Effector memory CD8-positive, alpha-beta T cell (primary cell): ENCODE results near the gene CLCN2.
A peak's percentile ranks its signal among the peaks of the same experiment; 100 is the strongest.

Source experiments
- ATAC-seq: fragments of 150-1000 bp; cut with Tn5 transposase; replicated peaks from 2 replicates; pipeline ENCODE4 v1.10.0; 2021; ENCODE audit warnings: mild to moderate bottlenecking, moderate library complexity
- DNase-seq, 3 experiments: peaks; one replicate each; pipeline ENCODE4 v3.0.0; 2021
- H3K27ac Mint-ChIP-seq, 2 donors: one replicate each; pipeline ENCODE4 v1.8.0; 2022; ENCODE audit warnings: mild to moderate bottlenecking in 2 of 2, mixed read lengths in 2 of 2, moderate library complexity in 2 of 2
- H3K27me3 Mint-ChIP-seq, 2 donors: one replicate each; pipeline ENCODE4 v1.8.0; 2022; ENCODE audit warnings: mixed read lengths in 2 of 2
- H3K36me3 Mint-ChIP-seq: one replicate; pipeline ENCODE4 v1.8.0; 2022; ENCODE audit warnings: mild to moderate bottlenecking, moderate library complexity, mixed read lengths; ENCODE audit not compliant: insufficient read depth
- H3K4me1 Mint-ChIP-seq, 2 donors: one replicate each; pipeline ENCODE4 v1.8.0; 2022; ENCODE audit warnings: low read depth in 2 of 2, mixed read lengths in 2 of 2
- H3K4me3 Mint-ChIP-seq, 2 donors: one replicate each; pipeline ENCODE4 v1.8.0; 2022; ENCODE audit warnings: mild to moderate bottlenecking in 2 of 2, mixed read lengths in 2 of 2, moderate library complexity in 2 of 2
- H3K9me3 Mint-ChIP-seq, 2 donors: one replicate each; pipeline ENCODE4 v1.8.0; 2022; ENCODE audit warnings: mixed read lengths in 2 of 2

CLCN2 gene

GRCh38 chr3:184386047-184386806, 24.8 kb upstream of the CLCN2 start:
- DNase-seq = no peak
- Mint-ChIP-seq H3K36me3 (no peaks in the 10 kb centered on the region), H3K4me3 (no peak overlapping the region), H3K27ac (no peak overlapping the region), H3K27me3 (peaks cover 64 to 100% of the 10 kb centered on the region in 2 donors), H3K9me3 (no peaks in the 10 kb centered on the region), H3K4me1 (peaks cover 1 to 2% of the 10 kb centered on the region in 2 donors)
- ATAC-seq = no peak

DNA sequence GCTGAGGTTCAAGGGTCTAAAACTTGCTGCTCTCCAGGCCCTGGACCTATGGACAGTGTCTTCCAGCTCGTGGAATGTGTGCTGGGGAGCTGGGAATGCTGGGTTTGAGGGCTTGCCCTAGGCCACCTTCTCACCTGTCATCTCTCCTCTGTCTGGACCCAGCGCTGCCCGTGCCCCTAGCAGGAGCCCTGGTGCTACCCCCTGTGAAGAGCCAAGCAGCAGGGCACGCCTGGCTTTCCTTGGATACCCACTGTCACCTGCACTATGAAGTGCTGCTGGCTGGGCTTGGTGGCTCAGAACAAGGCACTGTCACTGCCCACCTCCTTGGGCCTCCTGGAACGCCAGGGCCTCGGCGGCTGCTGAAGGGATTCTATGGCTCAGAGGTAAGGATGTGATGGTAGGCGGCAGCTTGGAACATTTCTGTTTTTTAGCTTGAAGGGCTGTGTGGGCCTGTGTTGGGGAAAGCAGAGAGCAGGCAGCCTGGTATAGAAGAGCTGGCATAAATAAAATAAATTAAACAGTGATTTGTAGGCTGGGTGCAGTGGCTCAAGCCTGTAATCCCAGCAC, 23.5 kb upstream of the CLCN2 start:
- H3K27ac Mint-ChIP-seq = no peak overlapping the region
- ATAC-seq (no peak), DNase-seq (no peak)
- no peak overlapping the region for H3K4me3 Mint-ChIP-seq
- H3K4me1 Mint-ChIP-seq = peaks cover 6% of the 10 kb centered on the region in 2 donors
- H3K36me3 Mint-ChIP-seq = peaks cover 2% of the 10 kb centered on the region
- H3K27me3 Mint-ChIP-seq = peaks cover 64 to 95% of the 10 kb centered on the region in 2 donors
- no peaks in the 10 kb centered on the region for H3K9me3 Mint-ChIP-seq

DNA sequence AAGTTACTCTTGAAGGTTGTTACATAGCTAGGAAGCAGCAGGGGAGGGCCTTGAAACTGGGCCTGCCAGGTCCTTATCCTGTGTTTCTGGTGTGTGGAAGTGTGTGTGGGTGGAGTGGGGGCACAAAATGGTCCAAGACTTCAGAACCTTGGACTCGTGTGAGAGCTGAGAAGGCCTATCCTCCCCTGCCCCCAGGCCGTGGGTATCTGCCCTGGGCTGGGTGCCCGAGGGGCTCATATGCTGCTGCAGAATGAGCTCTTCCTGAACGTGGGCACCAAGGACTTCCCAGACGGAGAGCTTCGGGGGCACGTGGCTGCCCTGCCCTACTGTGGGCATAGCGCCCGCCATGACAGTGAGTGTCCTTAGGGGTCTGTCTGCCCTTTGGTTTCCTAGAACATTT, 22.9 kb upstream of the CLCN2 start:
- no peak for ATAC-seq
- peaks cover 2% of the 10 kb centered on the region for H3K36me3 Mint-ChIP-seq

DNA sequence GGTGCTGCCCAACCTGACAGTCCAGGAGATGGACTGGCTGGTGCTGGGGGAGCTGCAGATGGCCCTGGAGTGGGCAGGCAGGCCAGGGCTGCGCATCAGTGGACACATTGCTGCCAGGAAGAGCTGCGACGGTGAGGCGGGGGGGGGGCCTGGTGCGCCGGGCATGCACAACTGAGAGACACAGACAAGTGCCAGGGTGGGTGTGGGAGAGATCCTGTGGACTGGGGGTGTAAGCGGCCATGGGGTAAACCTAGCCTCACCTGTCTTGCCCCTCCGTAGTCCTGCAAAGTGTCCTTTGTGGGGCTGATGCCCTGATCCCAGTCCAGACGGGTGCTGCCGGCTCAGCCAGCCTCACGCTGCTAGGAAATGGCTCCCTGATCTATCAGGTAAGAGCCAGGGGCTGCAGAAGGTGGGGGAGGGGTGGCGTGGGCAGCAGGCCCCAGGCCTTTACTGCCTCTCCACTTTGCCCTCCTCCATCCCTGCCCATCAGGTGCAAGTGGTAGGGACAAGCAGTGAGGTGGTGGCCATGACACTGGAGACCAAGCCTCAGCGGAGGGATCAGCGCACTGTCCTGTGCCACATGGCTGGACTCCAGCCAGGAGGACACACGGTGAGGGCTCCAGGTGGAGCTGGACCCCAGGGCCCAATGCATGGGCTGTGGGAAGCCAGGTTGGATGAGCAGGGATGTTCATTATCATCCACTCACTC, 21.8 kb upstream of the CLCN2 start:
- DNase-seq (no peak), ATAC-seq (no peak)
- H3K4me3 Mint-ChIP-seq = no peak overlapping the region
- peaks cover 9 to 11% of the 10 kb centered on the region in 2 donors for H3K4me1 Mint-ChIP-seq
- peaks cover 64 to 93% of the 10 kb centered on the region in 2 donors for H3K27me3 Mint-ChIP-seq
- no peaks in the 10 kb centered on the region for H3K9me3 Mint-ChIP-seq
- H3K27ac Mint-ChIP-seq = no peak overlapping the region
- peaks cover 2% of the 10 kb centered on the region for H3K36me3 Mint-ChIP-seq

More for the DNA sequence above, 22.9 kb upstream of the CLCN2 start:
- peaks cover 6% of the 10 kb centered on the region in 2 donors for H3K4me1 Mint-ChIP-seq
- H3K27ac Mint-ChIP-seq = no peak overlapping the region
- no peak overlapping the region for H3K4me3 Mint-ChIP-seq
- DNase-seq = no peak
- H3K27me3 Mint-ChIP-seq = peaks cover 60 to 93% of the 10 kb centered on the region in 2 donors
- H3K9me3 Mint-ChIP-seq = no peaks in the 10 kb centered on the region

DNA sequence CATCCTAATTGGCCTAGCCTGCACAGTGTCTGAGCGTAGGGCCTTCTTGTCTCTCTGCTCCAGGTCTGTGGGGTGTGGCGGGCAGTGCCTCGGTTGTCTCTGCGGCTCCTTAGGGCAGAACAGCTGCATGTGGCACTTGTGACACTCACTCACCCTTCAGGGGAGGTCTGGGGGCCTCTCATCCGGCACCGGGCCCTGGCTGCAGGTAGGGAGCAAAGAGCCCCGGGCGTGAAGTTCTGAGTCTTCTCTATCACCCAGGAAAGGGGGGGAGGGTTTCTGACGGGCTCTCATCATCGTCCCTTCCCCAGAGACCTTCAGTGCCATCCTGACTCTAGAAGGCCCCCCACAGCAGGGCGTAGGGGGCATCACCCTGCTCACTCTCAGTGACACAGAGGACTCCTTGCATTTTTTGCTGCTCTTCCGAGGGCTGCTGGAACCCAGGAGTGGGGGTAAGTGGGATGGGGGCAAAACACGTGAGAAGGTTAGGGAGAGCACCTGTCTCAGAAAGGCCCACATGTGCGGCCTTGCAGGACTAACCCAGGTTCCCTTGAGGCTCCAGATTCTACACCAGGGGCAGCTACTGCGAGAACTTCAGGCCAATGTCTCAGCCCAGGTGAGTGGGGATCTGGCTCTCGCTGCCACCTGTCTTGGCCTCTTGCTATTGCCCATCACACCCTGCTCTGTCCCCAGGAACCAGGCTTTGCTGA, 21.1 kb upstream of the CLCN2 start:
- Mint-ChIP-seq H3K27me3 (peaks cover 68 to 93% of the 10 kb centered on the region in 2 donors), H3K4me1 (peaks cover 9 to 14% of the 10 kb centered on the region in 2 donors), H3K36me3 (peaks cover 2% of the 10 kb centered on the region), H3K4me3 (no peak overlapping the region), H3K27ac (no peak overlapping the region), H3K9me3 (no peaks in the 10 kb centered on the region)
- ATAC-seq (no peak), DNase-seq (no peak)

GRCh38 chr3:184381261-184382224, 20.1 kb upstream of the CLCN2 start:
- Mint-ChIP-seq H3K4me1 (peaks cover 9 to 14% of the 10 kb centered on the region in 2 donors), H3K9me3 (no peaks in the 10 kb centered on the region), H3K27me3 (peaks cover 77 to 93% of the 10 kb centered on the region in 2 donors), H3K4me3 (peak overlapping the region; percentile 60 to 62), H3K36me3 (peaks cover 2% of the 10 kb centered on the region), H3K27ac (no peak overlapping the region)
- ATAC-seq = peak; percentile 35
- no peak for DNase-seq

DNA sequence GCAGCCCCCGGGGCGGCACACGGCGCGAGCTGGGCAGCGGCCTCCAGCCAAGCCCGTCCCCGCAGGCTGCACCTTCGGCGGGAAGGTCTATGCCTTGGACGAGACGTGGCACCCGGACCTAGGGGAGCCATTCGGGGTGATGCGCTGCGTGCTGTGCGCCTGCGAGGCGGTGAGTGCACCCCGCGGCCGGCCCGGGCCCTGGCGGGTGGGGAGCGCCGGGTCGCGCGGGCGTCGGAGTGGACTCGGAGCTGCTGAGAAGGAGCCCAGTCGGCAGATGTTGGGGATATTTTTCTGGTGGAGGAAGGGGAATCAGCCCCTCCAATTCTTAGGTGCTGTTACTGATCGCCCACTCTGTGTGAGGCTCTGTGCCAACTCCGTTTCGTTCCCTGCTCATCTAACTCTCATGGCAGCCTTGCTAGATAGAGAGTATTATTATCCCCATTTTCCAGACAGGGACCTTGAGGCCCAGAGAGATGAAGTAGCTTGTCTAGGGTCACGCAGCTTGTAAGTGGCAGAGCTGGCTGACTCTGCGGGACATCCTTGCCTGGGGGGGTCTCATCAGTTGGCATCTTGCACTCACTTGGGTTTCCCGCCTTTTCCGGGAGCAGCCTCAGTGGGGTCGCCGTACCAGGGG, 19.3 kb upstream of the CLCN2 start:
- Mint-ChIP-seq H3K27ac (no peak overlapping the region), H3K36me3 (peaks cover 2% of the 10 kb centered on the region), H3K4me3 (peak overlapping the region; percentile 60 to 62), H3K4me1 (peaks cover 9 to 14% of the 10 kb centered on the region in 2 donors), H3K9me3 (no peaks in the 10 kb centered on the region), H3K27me3 (peaks cover 81 to 93% of the 10 kb centered on the region in 2 donors)
- DNase-seq (peak in 1 of 3 experiments; percentile 13), ATAC-seq (peak; percentile 58)

DNA sequence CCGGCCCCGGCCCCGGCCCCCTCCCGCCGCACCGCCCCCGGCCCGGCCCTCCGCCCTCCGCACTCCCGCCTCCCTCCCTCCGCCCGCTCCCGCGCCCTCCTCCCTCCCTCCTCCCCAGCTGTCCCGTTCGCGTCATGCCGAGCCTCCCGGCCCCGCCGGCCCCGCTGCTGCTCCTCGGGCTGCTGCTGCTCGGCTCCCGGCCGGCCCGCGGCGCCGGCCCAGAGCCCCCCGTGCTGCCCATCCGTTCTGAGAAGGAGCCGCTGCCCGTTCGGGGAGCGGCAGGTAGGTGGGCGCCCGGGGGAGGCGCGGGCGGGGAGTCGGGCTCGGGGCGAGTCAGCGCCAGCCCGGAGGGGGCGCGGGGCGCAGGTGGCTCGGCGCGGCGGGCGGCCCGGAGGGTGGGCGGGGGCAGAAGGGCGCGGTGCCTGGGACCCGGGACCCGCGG, 18.8 kb upstream of the CLCN2 start:
- H3K4me1 Mint-ChIP-seq = peaks cover 9 to 14% of the 10 kb centered on the region in 2 donors
- peak overlapping the region; percentile 60 to 62 for H3K4me3 Mint-ChIP-seq
- ATAC-seq (peak; percentile 41), DNase-seq (no peak)
- H3K27ac Mint-ChIP-seq = no peak overlapping the region
- H3K9me3 Mint-ChIP-seq = no peaks in the 10 kb centered on the region
- peaks cover 2% of the 10 kb centered on the region for H3K36me3 Mint-ChIP-seq
- peaks cover 85 to 93% of the 10 kb centered on the region in 2 donors for H3K27me3 Mint-ChIP-seq

DNA sequence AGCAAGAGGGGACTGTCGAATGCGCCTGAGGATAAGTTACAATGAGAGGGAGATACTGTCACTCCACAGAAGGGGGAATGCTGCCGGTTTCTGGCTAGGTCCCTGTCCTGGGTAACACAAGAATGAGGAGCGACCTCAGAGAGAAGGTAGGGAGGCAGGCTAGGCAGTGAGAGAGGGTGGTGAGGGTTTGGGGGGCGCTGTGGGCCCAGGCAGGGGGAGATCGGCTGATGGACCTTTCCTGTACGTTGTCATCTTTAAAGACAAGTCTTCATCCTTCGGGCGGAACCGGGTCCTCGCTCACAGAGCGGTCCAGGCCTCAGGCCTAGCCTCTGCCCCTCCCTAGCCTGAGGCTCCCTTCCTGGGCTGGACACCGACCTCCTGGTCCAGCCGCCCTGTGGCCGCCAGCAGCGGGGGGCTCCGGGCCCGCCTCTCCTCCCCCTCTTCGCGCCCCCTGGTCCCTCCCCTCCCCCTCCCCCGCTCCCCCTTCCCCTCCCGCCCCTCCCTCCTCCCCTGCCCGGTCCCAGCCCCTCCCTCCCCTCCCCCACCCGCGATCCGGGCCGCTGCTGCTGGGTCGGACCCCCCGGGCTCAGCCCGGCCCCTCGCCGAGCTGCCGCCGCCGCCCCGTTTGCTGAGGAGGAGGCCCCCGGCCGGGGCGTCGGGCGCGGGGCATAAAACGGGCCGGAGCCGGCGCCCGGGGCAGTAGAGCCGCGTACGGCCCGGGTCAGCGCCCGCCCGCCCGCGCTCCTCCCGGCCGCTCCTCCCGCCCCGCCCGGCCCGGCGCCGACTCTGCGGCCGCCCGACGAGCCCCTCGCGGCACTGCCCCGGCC, 18.2 kb upstream of the CLCN2 start, which contains the start of gene CHRD:
Gene CHRD, plus strand, starts transcription at position 697 of the 827 bp plus-strand sequence. CDS start 265 bp downstream, outside the sequence.
- no peaks in the 10 kb centered on the region for H3K9me3 Mint-ChIP-seq
- peaks cover 83 to 93% of the 10 kb centered on the region in 2 donors for H3K27me3 Mint-ChIP-seq
- no peak for DNase-seq
- H3K27ac Mint-ChIP-seq = no peak within 1 kb of the TSS
- ATAC-seq = no peak
- peak within 1 kb of the TSS; percentile 70 to 72 for H3K4me3 Mint-ChIP-seq
- H3K36me3 Mint-ChIP-seq = peaks cover 2% of the 10 kb centered on the region
- H3K4me1 Mint-ChIP-seq = peaks cover 9 to 14% of the 10 kb centered on the region in 2 donors

DNA sequence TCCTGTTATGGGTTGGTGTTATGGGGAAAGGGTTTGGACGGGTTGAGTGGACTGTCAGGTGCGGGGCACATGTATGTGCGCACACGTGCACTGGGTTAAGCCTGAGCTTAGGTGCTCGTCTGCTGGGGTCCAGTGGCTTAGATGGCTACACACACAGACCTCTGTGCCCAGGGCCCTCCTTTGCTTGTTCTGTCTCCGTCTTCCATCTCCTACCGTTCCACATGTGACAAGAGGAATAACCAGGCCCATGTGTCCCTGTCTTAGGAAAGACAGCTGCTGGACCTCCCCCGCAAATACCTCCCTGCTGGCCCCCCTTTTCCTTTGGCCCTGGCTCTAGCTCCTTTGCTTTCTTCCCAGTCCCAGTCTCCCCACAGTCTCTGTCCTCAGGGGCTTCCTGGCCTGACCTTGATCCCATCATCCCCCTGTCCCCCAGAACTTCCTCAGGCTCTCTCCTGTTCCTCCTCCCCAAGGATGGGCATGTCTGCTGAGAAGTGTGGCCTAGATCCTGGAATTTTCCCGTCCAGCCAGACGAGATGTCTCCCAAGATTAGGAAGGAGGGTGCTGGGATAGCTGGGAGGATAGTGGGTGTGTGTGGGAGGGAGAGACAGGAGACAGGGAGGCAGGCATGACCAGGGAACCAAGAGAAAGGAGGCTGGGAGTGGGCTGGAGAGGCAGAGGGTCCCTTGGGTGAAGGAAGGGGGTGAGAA, 17.4 kb upstream of the CLCN2 start:
- Mint-ChIP-seq H3K4me1 (peaks cover 9 to 14% of the 10 kb centered on the region in 2 donors), H3K9me3 (no peaks in the 10 kb centered on the region), H3K27me3 (peaks cover 75 to 85% of the 10 kb centered on the region in 2 donors), H3K36me3 (peaks cover 2% of the 10 kb centered on the region), H3K27ac (no peak overlapping the region), H3K4me3 (peak overlapping the region; percentile 70 to 72)
- DNase-seq (no peak), ATAC-seq (no peak)
